Measurements from ENCODE around the gene GPR162. TPM values are rescaled to one million over a fixed set of nuclear protein-coding genes. Genes with fewer than 3 reads are reported as not detected.

Gene GPR162
- total RNA-seq, 1 experiment from 2014 or later, result 6.1 TPM

DNA sequence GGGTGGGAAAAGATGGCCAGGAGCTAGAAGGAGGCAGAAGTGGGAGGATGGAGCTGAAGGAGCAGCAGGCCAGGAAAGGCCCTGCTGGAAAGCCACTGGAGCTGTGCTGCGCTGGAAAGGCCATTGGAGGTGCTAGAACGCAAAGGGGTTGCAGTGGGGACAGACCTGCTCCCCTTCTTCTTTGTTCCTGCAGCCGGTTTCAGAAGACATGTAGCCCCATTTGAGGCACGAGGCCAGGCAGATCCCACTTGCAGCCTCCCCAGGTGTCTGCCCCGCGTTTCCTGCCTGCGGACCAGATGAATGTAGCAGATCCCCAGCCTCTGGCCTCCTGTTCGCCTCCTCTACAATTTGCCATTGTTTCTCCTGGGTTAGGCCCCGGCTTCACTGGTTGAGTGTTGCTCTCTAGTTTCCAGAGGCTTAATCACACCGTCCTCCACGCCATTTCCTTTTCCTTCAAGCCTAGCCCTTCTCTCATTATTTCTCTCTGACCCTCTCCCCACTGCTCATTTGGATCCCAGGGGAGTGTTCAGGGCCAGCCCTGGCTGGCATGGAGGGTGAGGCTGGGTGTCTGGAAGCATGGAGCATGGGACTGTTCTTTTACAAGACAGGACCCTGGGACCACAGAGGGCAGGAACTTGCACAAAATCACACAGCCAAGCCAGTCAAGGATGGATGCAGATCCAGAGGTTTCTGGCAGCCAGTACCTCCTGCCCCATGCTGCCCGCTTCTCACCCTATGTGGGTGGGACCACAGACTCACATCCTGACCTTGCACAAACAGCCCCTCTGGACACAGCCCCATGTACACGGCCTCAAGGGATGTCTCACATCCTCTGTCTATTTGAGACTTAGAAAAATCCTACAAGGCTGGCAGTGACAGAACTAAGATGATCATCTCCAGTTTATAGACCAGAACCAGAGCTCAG is 2.3 kb upstream of the GPR162 start:
- no peak overlapping the region for H3K27ac ChIP-seq (ENCODE audit: insufficient read length, low read depth, low read length)
- Mint-ChIP-seq H3K4me1 (peaks cover 53 to 56% of the 10 kb centered on the region in 2 experiments), H3K27me3 (ENCODE audit: low read depth) (peaks cover 67% of the 10 kb centered on the region), H3K27ac (peak overlapping the region in 1 of 3 experiments; percentile 38; a peak in 1 of 7 replicates), H3K4me3 (peak overlapping the region in 1 of 2 experiments; percentile 61; a peak in 3 of 5 replicates), H3K36me3 (ENCODE audit: insufficient read depth in 1 of 3, low read depth in 3 of 3) (peaks cover 2 to 6% (median 4%) of the 10 kb centered on the region in 3 experiments; a peak in 3 of 7 replicates), H3K9me3 (peaks cover 0 to 2% of the 10 kb centered on the region in 2 experiments; a peak in 1 of 5 replicates)
- H2BK120ac ChIP-seq (ENCODE audit: low read depth, low read length, poor library complexity, severe bottlenecking), result no peak overlapping the region
- peaks cover 4% of the 10 kb centered on the region; the same call in 1 of the 2 replicates for H3K27me3 ChIP-seq (ENCODE audit: insufficient read depth, low read length)
- TF ChIP-seq, protein P1, sequence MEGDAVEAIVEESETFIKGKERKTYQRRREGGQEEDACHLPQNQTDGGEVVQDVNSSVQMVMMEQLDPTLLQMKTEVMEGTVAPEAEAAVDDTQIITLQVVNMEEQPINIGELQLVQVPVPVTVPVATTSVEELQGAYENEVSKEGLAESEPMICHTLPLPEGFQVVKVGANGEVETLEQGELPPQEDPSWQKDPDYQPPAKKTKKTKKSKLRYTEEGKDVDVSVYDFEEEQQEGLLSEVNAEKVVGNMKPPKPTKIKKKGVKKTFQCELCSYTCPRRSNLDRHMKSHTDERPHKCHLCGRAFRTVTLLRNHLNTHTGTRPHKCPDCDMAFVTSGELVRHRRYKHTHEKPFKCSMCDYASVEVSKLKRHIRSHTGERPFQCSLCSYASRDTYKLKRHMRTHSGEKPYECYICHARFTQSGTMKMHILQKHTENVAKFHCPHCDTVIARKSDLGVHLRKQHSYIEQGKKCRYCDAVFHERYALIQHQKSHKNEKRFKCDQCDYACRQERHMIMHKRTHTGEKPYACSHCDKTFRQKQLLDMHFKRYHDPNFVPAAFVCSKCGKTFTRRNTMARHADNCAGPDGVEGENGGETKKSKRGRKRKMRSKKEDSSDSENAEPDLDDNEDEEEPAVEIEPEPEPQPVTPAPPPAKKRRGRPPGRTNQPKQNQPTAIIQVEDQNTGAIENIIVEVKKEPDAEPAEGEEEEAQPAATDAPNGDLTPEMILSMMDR (conservative IDR thresholded peaks at IDR 0.05), result no peak
- H2AFZ ChIP-seq (ENCODE audit: low read length), result no peak overlapping the region
- H3K23ac ChIP-seq (ENCODE audit: insufficient read length, low read depth, low read length), result no peak overlapping the region
- H4K5ac ChIP-seq (ENCODE audit: insufficient read length, low read depth, low read length), result no peak overlapping the region
- H4K91ac ChIP-seq (ENCODE audit: insufficient read length, low read depth, low read length), result no peak overlapping the region
- no peak overlapping the region for H4K8ac ChIP-seq (replicated peaks; ENCODE audit: insufficient read length, low read depth, low read length)
- no peak overlapping the region for H2BK15ac ChIP-seq (ENCODE audit: low read depth, low read length)
- H3K79me1 ChIP-seq (ENCODE audit: insufficient read depth, low read depth, low read length, poor library complexity, severe bottlenecking), result no peaks in the 10 kb centered on the region
- no peak overlapping the region for H2AK5ac ChIP-seq (ENCODE audit: insufficient read length, low read length)
- H3K4me1 ChIP-seq (ENCODE audit: insufficient read depth, low read length), result peaks cover 7% of the 10 kb centered on the region; the same call in 1 of the 2 replicates
- H3T11ph ChIP-seq (ENCODE audit: low read length), result no peak overlapping the region
- no peak overlapping the region for H3K56ac ChIP-seq (ENCODE audit: insufficient read length, low read depth, low read length)
- H3K4me2 ChIP-seq (ENCODE audit: insufficient read depth, insufficient read length, low read length), result no peak overlapping the region
- no peaks in the 10 kb centered on the region for H3K79me2 ChIP-seq (ENCODE audit: insufficient read depth, low read length)
- WGBS (ENCODE audit: extremely low coverage, insufficient read length, low lambda C conversion rate), result no CpG with 5 or more reads among the region's 13 CpGs
- peaks cover 2% of the 10 kb centered on the region for H4K20me1 ChIP-seq (ENCODE audit: control insufficient read depth, insufficient read depth, insufficient read length)
- H3K14ac ChIP-seq (ENCODE audit: insufficient read depth, low read length), result no peak overlapping the region
- H3K18ac ChIP-seq (ENCODE audit: insufficient read length, low read depth, low read length), result no peak overlapping the region
- H3K9me3 ChIP-seq (ENCODE audit: control insufficient read depth, low read depth, low read length), result no peaks in the 10 kb centered on the region
- H3K23me2 ChIP-seq (ENCODE audit: insufficient read length, low read depth, low read length, poor library complexity, severe bottlenecking), result peaks cover 8% of the 10 kb centered on the region
- DNase-seq, result no peak
- no peak overlapping the region for H3K4ac ChIP-seq (ENCODE audit: low read depth, low read length)
- H2BK5ac ChIP-seq (ENCODE audit: insufficient read length, low read length), result no peak overlapping the region
- H2BK20ac ChIP-seq (ENCODE audit: low read depth, low read length, poor library complexity, severe bottlenecking), result no peak overlapping the region
- H2BK12ac ChIP-seq (ENCODE audit: insufficient read length, low read depth, low read length), result no peak overlapping the region
- no peak overlapping the region for H3K9ac ChIP-seq (ENCODE audit: extremely low read depth, insufficient read length, low read length)
